ENCODE measurements around the gene UBQLNL. TPM values are rescaled to one million over a fixed set of nuclear protein-coding genes. Genes with fewer than 3 reads are reported as not detected.

UBQLNL gene
- total and polyA plus RNA-seq, 2 of the 4 experiments (the other 2 are of a cell fraction) = 0.18 to 0.48 TPM

GRCh38 chr11:5557751-5558150 lies 41.3 kb upstream of the UBQLNL start:
- Histone ChIP-seq H3K4me2 (ENCODE audit: low read depth, low read length) (no peak overlapping the region), H3K23ac (ENCODE audit: low read depth, low read length) (no peak overlapping the region), H2BK120ac (ENCODE audit: low read depth, low read length) (no peak overlapping the region), H3K79me1 (ENCODE audit: low read depth in 1 of 2, low read length in 2 of 2) (no peaks in the 10 kb centered on the region), H3K27ac (ENCODE audit: insufficient read depth, low read length) (no peak overlapping the region), H4K91ac (ENCODE audit: insufficient read depth, low read depth, low read length) (no peak overlapping the region), H2AK5ac (ENCODE audit: low read depth, low read length) (no peak overlapping the region), H3K9me3 (ENCODE audit: control insufficient read depth, insufficient read depth, low read length) (no peaks in the 10 kb centered on the region), H2BK5ac (ENCODE audit: low read depth, low read length, poor library complexity, severe bottlenecking) (no peak overlapping the region), H3K56ac (ENCODE audit: extremely low read depth, insufficient read depth, low read length) (no peak overlapping the region), H2BK15ac (ENCODE audit: low read depth, low read length) (no peak overlapping the region), H3K27me3 (ENCODE audit: control insufficient read depth, insufficient read depth, low read length) (no peaks in the 10 kb centered on the region; the same call in 1 of the 2 replicates), H4K20me1 (ENCODE audit: insufficient read depth, low read length) (no peaks in the 10 kb centered on the region), H3K4me1 (ENCODE audit: control insufficient read depth, insufficient read depth, low read length) (no peaks in the 10 kb centered on the region), H2BK20ac (ENCODE audit: low read depth, low read length) (no peak overlapping the region), H3K14ac (replicated peaks; ENCODE audit: low read depth, low read length) (no peak overlapping the region), H2AK9ac (replicated peaks; ENCODE audit: low read depth, low read length, poor library complexity) (no peak overlapping the region), H3K4ac (ENCODE audit: low read depth, low read length) (no peak overlapping the region), H3K4me3 (ENCODE audit: insufficient read depth, low read depth, low read length) (no peak overlapping the region), H4K8ac (ENCODE audit: low read depth in 2 of 2, low read length in 2 of 2) (no peak overlapping the region), H3K9me1 (ENCODE audit: insufficient read depth, low read length) (no peaks in the 10 kb centered on the region), H2AFZ (replicated peaks; ENCODE audit: low read length, poor library complexity) (no peak overlapping the region), H4K5ac (ENCODE audit: low read depth, low read length) (no peak overlapping the region), H3K9ac (ENCODE audit: low read depth, low read length) (no peak overlapping the region), H3K18ac (ENCODE audit: low read depth, low read length) (no peak overlapping the region), H3K36me3 (ENCODE audit: control insufficient read depth, insufficient read depth, low read length) (no peaks in the 10 kb centered on the region)
- intact Hi-C loops (cut with micrococcal nuclease) = no loop called here
- BruUV-seq (replicated peaks) = no TSS peak
- TF ChIP-seq NFE2L2 (IDR thresholded peaks at IDR 0.05; ENCODE audit: low read depth, low read length) (no peak), MXI1 (IDR thresholded peaks at IDR 0.05; ENCODE audit: borderline replicate concordance, low read depth, low read length) (no peak), CEBPB (IDR thresholded peaks at IDR 0.05; ENCODE audit: low read depth, low read length) (no peak), MAZ (IDR thresholded peaks at IDR 0.05; ENCODE audit: borderline replicate concordance, low read depth, low read length) (no peak), CHD1 (IDR thresholded peaks at IDR 0.05; ENCODE audit: low read depth, low read length) (no peak), FOS (IDR thresholded peaks at IDR 0.05; ENCODE audit: low read depth, low read length) (no peak), RAD21 (IDR thresholded peaks at IDR 0.05; ENCODE audit: low read length) (no peak), POLR2A (IDR thresholded peaks at IDR 0.05; ENCODE audit: low read depth, low read length) (no peak), CTCF (conservative IDR thresholded peaks at IDR 0.05; ENCODE audit: low read depth, low read length) (no peak), USF2 (IDR thresholded peaks at IDR 0.05; ENCODE audit: low read depth, low read length) (no peak), BHLHE40 (IDR thresholded peaks at IDR 0.05; ENCODE audit: low read depth, low read length) (no peak), RFX5 (IDR thresholded peaks at IDR 0.05; ENCODE audit: low read depth, low read length) (no peak)
- WGBS, 2 experiments (ENCODE audit: extremely low coverage in 2 of 2, insufficient read length in 1 of 2) = no CpG with 5 or more reads among the region's 3 CpGs
- DNase-seq (no peak), ATAC-seq (ENCODE audit: low read depth) (no peak)
- ChIA-PET POLR2A (ENCODE audit: unreplicated experiment) (no interaction called here), CTCF (no interaction called here)
- dilution Hi-C loops (cut with HindIII; ENCODE audit: low sequenced_read_pairs, unreplicated experiment) = no loop called here
- in situ Hi-C loops (cut with MboI; ENCODE audit: low sequenced_read_pairs) = no loop called here

Measured in IMR-90 (cell line).